ENCODE measurements around the gene FHDC1.

DNA sequence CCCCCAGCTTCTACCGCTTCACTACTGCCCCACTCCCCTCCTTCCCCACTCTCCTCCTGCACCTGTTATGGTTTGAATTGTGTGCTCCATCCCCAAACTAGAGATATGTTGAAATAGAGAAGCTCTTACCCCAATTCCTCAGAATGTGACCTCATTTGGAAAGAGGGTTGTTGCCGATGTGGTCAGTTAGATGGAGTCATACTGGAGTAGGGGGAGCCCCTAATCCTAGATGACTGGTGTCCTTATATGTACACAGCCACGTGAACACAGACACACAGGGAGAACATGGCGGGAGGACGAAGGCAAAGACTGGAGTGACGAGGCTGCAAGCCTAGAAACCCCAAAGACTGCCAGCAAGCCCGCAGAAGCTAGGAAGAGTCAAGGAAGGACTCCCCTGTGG, 84.3 kb downstream of the FHDC1 start:
- TF ChIP-seq, protein P1, sequence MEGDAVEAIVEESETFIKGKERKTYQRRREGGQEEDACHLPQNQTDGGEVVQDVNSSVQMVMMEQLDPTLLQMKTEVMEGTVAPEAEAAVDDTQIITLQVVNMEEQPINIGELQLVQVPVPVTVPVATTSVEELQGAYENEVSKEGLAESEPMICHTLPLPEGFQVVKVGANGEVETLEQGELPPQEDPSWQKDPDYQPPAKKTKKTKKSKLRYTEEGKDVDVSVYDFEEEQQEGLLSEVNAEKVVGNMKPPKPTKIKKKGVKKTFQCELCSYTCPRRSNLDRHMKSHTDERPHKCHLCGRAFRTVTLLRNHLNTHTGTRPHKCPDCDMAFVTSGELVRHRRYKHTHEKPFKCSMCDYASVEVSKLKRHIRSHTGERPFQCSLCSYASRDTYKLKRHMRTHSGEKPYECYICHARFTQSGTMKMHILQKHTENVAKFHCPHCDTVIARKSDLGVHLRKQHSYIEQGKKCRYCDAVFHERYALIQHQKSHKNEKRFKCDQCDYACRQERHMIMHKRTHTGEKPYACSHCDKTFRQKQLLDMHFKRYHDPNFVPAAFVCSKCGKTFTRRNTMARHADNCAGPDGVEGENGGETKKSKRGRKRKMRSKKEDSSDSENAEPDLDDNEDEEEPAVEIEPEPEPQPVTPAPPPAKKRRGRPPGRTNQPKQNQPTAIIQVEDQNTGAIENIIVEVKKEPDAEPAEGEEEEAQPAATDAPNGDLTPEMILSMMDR (IDR thresholded peaks at IDR 0.05) = no peak
- no peak for TF ChIP-seq POLR2A (IDR thresholded peaks at IDR 0.05)

Data from Peyer's patch (tissue), 4 donors.